K562 (cell line): Measurements from ENCODE around the gene TRMT112. TPM values are rescaled to one million over a fixed set of nuclear protein-coding genes. Genes with fewer than 3 reads are reported as not detected.
A peak's percentile ranks its signal among the peaks of the same experiment; 100 is the strongest.

Source experiments
- ATF7 ChIP-seq: fragments of 450-650 bp; IDR thresholded peaks from 2 replicates; pipeline ENCODE4 v1.7.1; 2014; ENCODE audit warnings: mild to moderate bottlenecking, moderate library complexity
- CBFB ChIP-seq: sonication (generic); formaldehyde crosslinking; IDR thresholded peaks from 2 replicates; pipeline ENCODE4 v1.4.0; 2020; ENCODE audit warnings: mild to moderate bottlenecking, missing genetic modification reagents
- CCAR2 ChIP-seq: fragments of 200-400 bp; formaldehyde crosslinking; IDR thresholded peaks from 2 replicates; pipeline ENCODE4 v1.6.1; 2017; ENCODE audit warnings: mild to moderate bottlenecking, low read depth, low read length
- CXXC5 ChIP-seq: fragments of 250-450 bp; sonication (Bioruptor Pico); IDR thresholded peaks from 2 replicates; pipeline ENCODE4 v1.8.0; 2022; ENCODE audit warnings: inconsistent platforms, mild to moderate bottlenecking, moderate library complexity
- E2F6 ChIP-seq, 2 experiments: IDR thresholded peaks; 2 replicates each; pipeline ENCODE4 v1.6.1; 2011; ENCODE audit warnings: borderline replicate concordance in 1 of 2, control low read depth in 1 of 2, low read depth in 1 of 2, low read length in 1 of 2, mild to moderate bottlenecking in 1 of 2, mixed read lengths in 1 of 2, moderate library complexity in 1 of 2; ENCODE audit not compliant: insufficient read depth in 1 of 2, insufficient read length in 1 of 2, poor library complexity in 1 of 2, severe bottlenecking in 1 of 2; ENCODE audit errors: extremely low read depth in 1 of 2
- ELF1 ChIP-seq: fragments of 200-800 bp; sonication (Bioruptor generic); IDR thresholded peaks from 2 replicates; pipeline ENCODE4 v1.6.1; 2016; ENCODE audit warnings: missing genetic modification characterization, missing compliant biosample characterization
- ETV5 ChIP-seq: sonication (generic); formaldehyde crosslinking; IDR thresholded peaks from 2 replicates; pipeline ENCODE4 v1.4.0; 2020; ENCODE audit warnings: low read depth, mild to moderate bottlenecking, missing genetic modification reagents
- FOXA1 ChIP-seq: fragments of 450-650 bp; IDR thresholded peaks from 2 replicates; pipeline ENCODE4 v1.6.1; 2016; ENCODE audit warnings: mild to moderate bottlenecking, borderline replicate concordance
- HCFC1 ChIP-seq: IDR thresholded peaks from 2 replicates; pipeline ENCODE4 v1.6.1; 2012; ENCODE audit warnings: low read depth, low read length, improper control_type of control experiment
- ID3 ChIP-seq, 2 experiments: fragments of 250-450 bp in 1 of 2; fragments of 450-650 bp in 1 of 2; sonication (Bioruptor Pico) in 1 of 2; IDR thresholded peaks; 2 replicates each; pipeline versions ENCODE4 v1.6.1 to v1.8.0; 2016 to 2021; ENCODE audit warnings: mild to moderate bottlenecking in 2 of 2, moderate library complexity in 2 of 2, missing compliant biosample characterization in 1 of 2, missing genetic modification characterization in 1 of 2
- KLF13 ChIP-seq: fragments of 450-650 bp; IDR thresholded peaks from 2 replicates; pipeline ENCODE4 v1.6.1; 2016; ENCODE audit warnings: missing genetic modification characterization, low read depth, mild to moderate bottlenecking, missing compliant biosample characterization, moderate library complexity, borderline replicate concordance
- NEUROD1 ChIP-seq: fragments of 150-350 bp; IDR thresholded peaks from 2 replicates; pipeline ENCODE4 v1.6.1; 2014; ENCODE audit warnings: borderline replicate concordance, low read length, low read depth; ENCODE audit not compliant: partially characterized antibody
- PHB ChIP-seq: fragments of 250-450 bp; sonication (Bioruptor Pico); IDR thresholded peaks from 2 replicates; pipeline ENCODE4 v1.5.0; 2021
- PHF21A ChIP-seq: fragments of 450-650 bp; IDR thresholded peaks from 2 replicates; pipeline ENCODE4 v1.6.1; 2017; ENCODE audit warnings: low read depth, borderline replicate concordance
- PTTG1 ChIP-seq: fragments of 450-650 bp; IDR thresholded peaks from 2 replicates; pipeline ENCODE4 v1.6.1; 2016; ENCODE audit warnings: low read depth, mild to moderate bottlenecking, missing genetic modification characterization, missing compliant biosample characterization
- SRF ChIP-seq, 2 experiments: fragments of 250-450, 450-650 bp in 1 of 2; sonication (Bioruptor Pico) in 1 of 2; sonication (generic) in 1 of 2; formaldehyde crosslinking; IDR thresholded peaks; 2 replicates each; pipeline versions ENCODE4 v1.5.0 to v1.5.1; 2020 to 2022; ENCODE audit warnings: mild to moderate bottlenecking in 1 of 2, missing genetic modification reagents in 1 of 2
- SUPT5H ChIP-seq: fragments of 450-650 bp; IDR thresholded peaks from 2 replicates; pipeline ENCODE4 v1.6.1; 2016
- TAF1 ChIP-seq: IDR thresholded peaks from 2 replicates; pipeline ENCODE4 v1.6.1; 2011; ENCODE audit warnings: mild to moderate bottlenecking, low read length, moderate library complexity; ENCODE audit not compliant: insufficient read depth, control insufficient read depth, severe bottlenecking; ENCODE audit errors: extremely low read depth
- TEAD4 ChIP-seq, 2 experiments: sonication (generic) in 1 of 2; formaldehyde crosslinking in 1 of 2; IDR thresholded peaks; 2 replicates each; pipeline versions ENCODE4 v1.6.1 to v1.8.0; 2012 to 2022; ENCODE audit warnings: borderline replicate concordance in 1 of 2, inconsistent platforms in 1 of 2, low read length in 1 of 2, mild to moderate bottlenecking in 1 of 2, missing genetic modification reagents in 1 of 2
- ZBED1 ChIP-seq: IDR thresholded peaks from 2 replicates; pipeline ENCODE4 v1.6.1; 2014
- ZBTB17 ChIP-seq: fragments of 450-650 bp; formaldehyde crosslinking; IDR thresholded peaks from 2 replicates; pipeline ENCODE4 v1.4.0; 2020; ENCODE audit warnings: mild to moderate bottlenecking
- ZNF24 ChIP-seq: fragments of 450-650 bp; IDR thresholded peaks from 2 replicates; pipeline ENCODE4 v1.6.1; 2016
- ZNF347 ChIP-seq: fragments of 450-650 bp; formaldehyde crosslinking; IDR thresholded peaks from 2 replicates; pipeline ENCODE4 v1.4.0; 2020; ENCODE audit warnings: low read depth, mild to moderate bottlenecking, moderate library complexity
- ZNF785 ChIP-seq: fragments of 250-450 bp; sonication (Bioruptor Pico); IDR thresholded peaks from 2 replicates; pipeline ENCODE4 v1.4.0; 2020; ENCODE audit warnings: mild to moderate bottlenecking
- polyA plus RNA-seq, 8 experiments: library from polyadenylated mRNA; depleted of rRNA in 4 of 8; stranded (reverse) in 5 of 8; unstranded in 3 of 8; fragments of >200 nt; fragmentation: Nextera tagmentation in 2 of 8; fragmentation: Illumina TruSeq in 1 of 8; extraction: Ambion mirVana in 2 of 8; extraction: Trizol in 1 of 8; gene quantifications; 2 replicates each; pipeline versions ENCODE4 v1.2.1 to v1.2.3, GENCODE V29; 2011 to 2014; ENCODE audit warnings: inconsistent platforms in 1 of 8, missing spikeins in 1 of 8
- total RNA-seq, 7 experiments: library from RNA; depleted of rRNA in 6 of 7; stranded (reverse); fragments of >200 nt in 6 of 7; fragmentation: Illumina TruSeq in 2 of 7; extraction: Trizol in 2 of 7; gene quantifications; 2 replicates each; pipeline versions ENCODE4 v1.2.1 to v1.2.3, GENCODE V29; 2011 to 2021; ENCODE audit warnings: low replicate concordance in 1 of 7
- TF ChIP-seq, protein P1 (sequence below): fragments of 250-450 bp; sonication (Bioruptor Pico); IDR thresholded peaks from 2 replicates; pipeline ENCODE4 v1.4.0; 2020; ENCODE audit warnings: mild to moderate bottlenecking, moderate library complexity

TRMT112 gene
- total and polyA plus RNA-seq, 9 of the 15 experiments (the other 6 are each of a cell fraction or from before 2014, with no cell fraction given), result 162 to 444 (median 300) TPM

- TF ChIP-seq ZNF347 (CRISPR knock-in tag) (no peak), TAF1 (peak; percentile 58), SRF (CRISPR knock-in tag; IDR thresholded peaks at IDR 0.05) (peak in 1 of 2 experiments; percentile 37; a peak in 1 of 4 replicates), ZBTB17 (CRISPR knock-in tag) (peak; percentile 22; the same call in 1 of the 2 replicates), ZBED1 (0 out of 2 replicates have a peak, but pooled peaks have one; percentile 19), ID3 (CRISPR knock-in tag; IDR thresholded peaks at IDR 0.05) (no peak), ID3 (tag; IDR thresholded peaks at IDR 0.05) (no peak), ETV5 (0 out of 2 replicates have a peak, but pooled peaks have one; percentile 15), KLF13 (no peak), FOXA1 (no peak), NEUROD1 (no peak), ZNF24 (no peak), E2F6 (IDR thresholded peaks at IDR 0.05; ENCODE audit: borderline replicate concordance in 1 of 2, extremely low read depth in 1 of 2, insufficient read depth in 1 of 2, insufficient read length in 1 of 2, low read depth in 1 of 2, low read length in 1 of 2, poor library complexity in 1 of 2, severe bottlenecking in 1 of 2) (peak; percentile 25 to 65), PTTG1 (tag) (no peak), ATF7 (peak; percentile 53), CXXC5 (CRISPR knock-in tag) (peak; percentile 52; the same call in 1 of the 2 replicates), ELF1 (peak; percentile 69), TEAD4 (IDR thresholded peaks at IDR 0.05; ENCODE audit: low read length) (no peak), TEAD4 (CRISPR knock-in tag; IDR thresholded peaks at IDR 0.05; ENCODE audit: borderline replicate concordance) (no peak), SUPT5H (peak; percentile 72), PHB (CRISPR knock-in tag) (no peak), PHF21A (no peak), ZNF785 (no peak), HCFC1 (peak; percentile 51), CBFB (CRISPR knock-in tag) (no peak), CCAR2 (no peak)
- TF ChIP-seq, protein P1, sequence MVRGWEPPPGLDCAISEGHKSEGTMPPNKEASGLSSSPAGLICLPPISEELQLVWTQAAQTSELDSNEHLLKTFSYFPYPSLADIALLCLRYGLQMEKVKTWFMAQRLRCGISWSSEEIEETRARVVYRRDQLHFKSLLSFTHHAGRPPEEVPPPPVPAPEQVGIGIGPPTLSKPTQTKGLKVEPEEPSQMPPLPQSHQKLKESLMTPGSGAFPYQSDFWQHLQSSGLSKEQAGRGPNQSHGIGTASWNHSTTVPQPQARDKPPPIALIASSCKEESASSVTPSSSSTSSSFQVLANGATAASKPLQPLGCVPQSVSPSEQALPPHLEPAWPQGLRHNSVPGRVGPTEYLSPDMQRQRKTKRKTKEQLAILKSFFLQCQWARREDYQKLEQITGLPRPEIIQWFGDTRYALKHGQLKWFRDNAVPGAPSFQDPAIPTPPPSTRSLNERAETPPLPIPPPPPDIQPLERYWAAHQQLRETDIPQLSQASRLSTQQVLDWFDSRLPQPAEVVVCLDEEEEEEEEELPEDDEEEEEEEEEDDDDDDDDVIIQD, result no peak
Measured at GRCh38 chr11:64305691-64306562, 11.4 kb downstream of the TRMT112 start (continued).
